Urinary bladder (tissue), 4 donors: ENCODE results near the gene SART1. TPM values are rescaled to one million over a fixed set of nuclear protein-coding genes. Genes with fewer than 3 reads are reported as not detected.
"Not testable (repeated sequence)": the region's sequence is repeated elsewhere in the genome, so short reads cannot be mapped to it uniquely, and the experiment has no call there.

Source experiments
- DNase-seq: peaks from one replicate; pipeline ENCODE4 v3.0.0-alpha.2; 2015; ENCODE audit errors: extremely low spot score
- H3K27ac ChIP-seq: one replicate; pipeline ENCODE4 v1.5.1; 2013; ENCODE audit warnings: low read depth, mild to moderate bottlenecking, moderate library complexity
- H3K36me3 ChIP-seq: one replicate; pipeline ENCODE4 v1.6.1; 2013; ENCODE audit warnings: mild to moderate bottlenecking, moderate library complexity; ENCODE audit not compliant: insufficient read depth
- H3K4me1 ChIP-seq: one replicate; pipeline ENCODE4 v1.6.1; 2013; ENCODE audit warnings: mild to moderate bottlenecking, moderate library complexity; ENCODE audit not compliant: insufficient read depth
- H3K4me3 ChIP-seq: one replicate; pipeline ENCODE4 v1.5.1; 2013; ENCODE audit warnings: low read depth, low read length
- WGBS: extraction: QIAGEN DNeasy Blood & Tissue Kit; methylation state at CpG from one replicate; pipeline ENCODE4 v1.1.7; 2013; 5-methylcytosine and 5-hydroxymethylcytosine counted together
- polyA plus RNA-seq: library from polyadenylated mRNA; stranded (reverse); fragments of 200-250 nt; gene quantifications from one replicate; pipeline ENCODE4 v1.2.3, GENCODE V29; 2013
- total RNA-seq: library from RNA; depleted of rRNA; stranded (reverse); fragments of >200 nt; gene quantifications from one replicate; pipeline ENCODE4 v1.2.3, GENCODE V29; 2014
- donor health status: healthy with polysubstance abuse.
- donor health status: healthy.

SART1 gene
- total and polyA plus RNA-seq, 2 donors, result 18.9 to 47.2 TPM

DNA sequence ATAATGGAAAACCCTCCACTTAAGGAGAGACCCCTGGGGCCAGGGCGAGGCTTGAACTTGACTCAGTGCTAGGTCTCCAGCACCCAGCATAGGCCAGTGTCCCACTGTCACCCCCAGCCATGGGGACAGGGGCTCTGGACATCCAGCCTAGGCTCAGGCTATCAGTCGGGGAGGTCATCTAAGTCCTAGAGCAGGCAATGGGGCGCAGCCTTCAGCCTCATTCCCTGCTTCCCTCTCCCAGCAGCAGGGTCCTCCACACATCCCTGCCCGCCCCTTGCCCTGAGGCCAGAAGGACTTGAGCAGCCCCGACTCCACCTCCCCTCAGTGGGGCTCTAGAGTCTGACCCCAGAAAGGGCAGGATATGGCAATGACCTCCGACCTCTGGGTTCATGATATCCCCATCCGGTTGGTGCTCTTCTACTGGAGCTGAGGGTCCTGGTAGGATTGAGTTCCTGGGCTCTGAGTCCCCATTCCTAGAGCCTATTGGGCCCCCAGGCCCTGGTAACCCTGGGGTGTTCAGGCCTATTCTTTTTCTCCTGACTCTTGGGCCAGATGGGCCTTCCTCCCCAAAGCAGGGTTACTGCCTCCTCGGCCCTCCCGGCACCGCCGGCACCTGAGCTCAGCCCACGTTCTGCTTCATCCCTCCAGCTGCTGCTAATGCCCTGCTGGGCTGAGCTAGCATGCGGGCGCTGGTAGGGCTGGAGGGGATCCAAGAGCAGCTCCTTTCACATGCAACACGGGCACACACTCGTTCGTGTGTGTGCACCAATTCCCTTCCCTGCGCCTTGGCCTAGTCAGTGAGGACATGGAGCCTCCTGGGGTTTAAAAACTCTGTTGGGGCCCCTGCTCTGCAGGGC is 54.6 kb downstream of the SART1 start:
- Histone ChIP-seq H3K4me1 (no peaks in the 10 kb centered on the region), H3K4me3 (no peak overlapping the region), H3K36me3 (no peaks in the 10 kb centered on the region), H3K27ac (no peak overlapping the region)
- DNase-seq, result no peak
- WGBS, result 84% methylated on average over 18 of the region's 18 CpGs

DNA sequence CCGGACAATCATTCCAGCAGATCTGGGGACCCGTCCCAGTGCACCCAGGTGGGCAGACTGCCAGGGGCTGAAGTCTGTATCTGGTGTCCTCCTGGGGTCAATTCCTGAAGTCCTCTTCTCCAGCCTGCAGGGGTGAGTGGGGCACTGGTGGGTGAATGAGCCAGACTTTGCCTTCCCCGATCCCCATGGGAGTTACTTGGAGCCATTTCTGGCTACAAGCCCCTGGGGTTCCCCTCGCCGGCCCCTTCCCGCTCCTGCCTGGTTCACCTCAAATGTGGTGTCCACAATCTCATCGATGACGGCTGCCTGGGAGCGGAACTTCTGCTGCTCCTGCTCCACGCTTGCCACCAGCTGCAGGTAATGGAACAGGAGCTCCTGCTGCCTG is 55.3 kb downstream of the SART1 start:
- H3K27ac ChIP-seq, result no peak overlapping the region
- no peak overlapping the region for H3K4me3 ChIP-seq
- 84% methylated on average over 10 of the region's 10 CpGs for WGBS
- no peaks in the 10 kb centered on the region for H3K4me1 ChIP-seq
- no peak for DNase-seq
- no peaks in the 10 kb centered on the region for H3K36me3 ChIP-seq

DNA sequence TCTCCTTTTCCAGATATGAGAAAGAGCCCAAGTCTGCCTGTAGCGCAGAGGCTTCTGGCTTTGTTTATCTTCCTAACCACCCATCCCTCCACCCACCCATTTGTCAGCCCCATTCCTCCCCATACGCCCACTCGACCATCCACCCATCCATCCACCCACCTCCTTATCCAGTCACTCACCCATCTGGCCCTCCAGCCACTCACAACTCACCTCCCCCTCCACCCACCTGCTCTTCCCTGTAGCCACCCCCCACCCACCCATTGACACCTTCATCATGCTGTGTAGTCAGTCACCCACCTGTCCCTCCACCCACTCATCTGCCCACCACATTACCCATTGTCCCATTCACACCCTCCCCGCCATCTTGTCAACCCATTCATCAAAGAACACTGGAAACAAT is 55.8 kb downstream of the SART1 start:
- Histone ChIP-seq H3K4me3 (no peak overlapping the region), H3K36me3 (no peaks in the 10 kb centered on the region), H3K4me1 (no peaks in the 10 kb centered on the region), H3K27ac (no peak overlapping the region)
- 70% methylated on average over 4 of the region's 4 CpGs for WGBS
- no peak for DNase-seq

DNA sequence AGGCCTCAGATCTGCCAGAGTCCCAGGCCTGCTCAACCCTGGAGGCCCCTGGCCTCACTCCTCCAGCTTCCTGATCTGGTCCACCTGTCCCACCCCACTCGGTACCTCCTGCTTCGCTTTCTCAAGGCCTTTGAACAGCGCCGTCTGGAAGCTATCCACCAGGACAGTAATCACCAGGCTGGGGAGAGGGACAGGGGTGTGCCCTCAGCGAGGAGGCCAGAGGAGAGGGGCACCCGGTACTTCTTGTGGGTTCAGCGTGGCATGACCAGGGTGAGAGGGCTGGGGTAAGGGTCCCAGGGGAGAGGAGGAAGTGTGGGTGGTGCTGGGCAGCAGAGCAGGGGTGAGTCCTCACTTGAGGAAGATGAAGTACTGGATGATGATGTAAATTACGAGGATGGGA is 58.7 kb downstream of the SART1 start:
- no peak overlapping the region for H3K27ac ChIP-seq
- whole genome bisulfite sequencing, result 69% methylated on average over 8 of the region's 8 CpGs

DNA sequence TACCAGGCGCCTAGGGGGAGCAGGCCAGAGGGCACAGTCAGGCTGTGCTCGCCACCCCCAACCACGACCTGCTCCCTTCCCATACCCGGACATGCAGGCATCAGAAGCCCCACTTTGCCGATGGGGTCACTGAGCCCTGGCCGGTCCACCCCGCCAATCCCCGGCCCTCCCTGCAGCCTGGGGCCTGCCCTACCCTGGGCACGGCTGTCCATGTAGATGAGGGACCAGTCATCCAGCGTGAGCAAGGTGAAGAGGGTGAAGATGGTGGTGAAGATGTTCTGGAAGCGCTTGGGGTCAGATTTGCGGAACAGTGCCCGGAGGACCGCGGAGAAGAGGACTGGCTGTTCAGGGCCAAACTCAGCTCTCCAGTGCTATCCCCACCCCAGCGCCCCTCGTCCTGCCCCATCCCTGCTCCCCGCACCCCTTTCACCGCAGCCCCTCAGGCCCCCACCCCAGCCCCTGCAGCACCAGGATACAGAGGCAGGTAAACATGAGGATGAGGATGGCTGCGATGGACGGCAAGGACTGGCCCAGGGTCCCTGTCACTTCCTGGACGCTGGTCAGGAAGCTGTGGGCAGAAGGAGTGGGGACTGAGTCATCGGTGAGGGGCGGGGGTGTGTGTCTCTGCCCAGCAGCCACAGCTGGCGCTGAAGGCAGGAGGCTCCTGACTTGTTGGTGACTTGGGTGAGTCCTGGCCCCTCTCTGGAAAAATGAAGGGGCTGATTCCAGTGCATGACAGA is 59.3 kb downstream of the SART1 start:
- H3K4me3 ChIP-seq, result no peak overlapping the region
- 81% methylated on average over 25 of the region's 25 CpGs for WGBS
- DNase-seq, result no peak
- H3K4me1 ChIP-seq, result no peaks in the 10 kb centered on the region
- H3K27ac ChIP-seq, result no peak overlapping the region
- no peaks in the 10 kb centered on the region for H3K36me3 ChIP-seq

More for the DNA sequence above, 58.7 kb downstream of the SART1 start:
- no peak overlapping the region for H3K4me3 ChIP-seq
- DNase-seq, result no peak
- no peaks in the 10 kb centered on the region for H3K36me3 ChIP-seq
- no peaks in the 10 kb centered on the region for H3K4me1 ChIP-seq

DNA sequence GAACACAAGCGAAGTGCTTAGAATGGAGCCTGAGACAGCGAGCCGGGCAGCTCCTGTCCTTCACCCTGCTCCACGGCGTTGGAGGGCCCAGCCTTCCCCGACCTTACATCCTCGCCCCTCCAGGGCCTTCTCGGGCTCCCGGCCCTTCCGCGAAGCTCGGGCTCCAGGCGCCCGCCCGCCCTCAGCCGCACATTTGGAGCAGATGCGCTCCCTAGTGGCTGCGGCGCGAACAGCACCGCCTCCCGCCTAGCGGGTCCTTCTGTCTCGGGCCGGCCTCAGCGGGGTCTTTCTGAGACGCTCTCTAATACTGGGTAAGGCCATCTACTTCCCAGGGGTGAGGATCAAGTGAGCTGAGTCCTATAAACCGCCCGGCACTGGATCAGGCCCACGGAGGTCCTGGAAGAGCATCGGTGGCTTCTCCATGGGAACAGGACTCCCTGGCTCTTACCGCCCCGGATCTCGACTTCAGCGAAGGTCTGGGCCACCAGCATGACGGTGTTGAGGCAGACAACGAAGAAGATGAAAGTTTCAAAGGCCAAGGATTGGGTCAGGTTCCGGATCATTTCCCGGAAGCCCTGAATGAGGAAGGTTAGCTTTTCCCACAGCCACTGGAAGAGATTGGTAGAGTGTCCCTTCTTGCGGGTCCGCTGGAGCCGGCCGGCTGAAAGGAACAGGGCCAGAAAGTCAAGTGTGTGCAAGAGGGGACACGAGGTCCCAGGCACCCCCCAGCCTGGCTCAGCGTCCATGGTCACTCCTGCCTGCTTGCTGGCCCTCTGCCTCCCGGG is 61.1 kb downstream of the SART1 start:
- Histone ChIP-seq H3K4me1 (no peaks in the 10 kb centered on the region), H3K27ac (no peak overlapping the region), H3K4me3 (no peak overlapping the region), H3K36me3 (no peaks in the 10 kb centered on the region)
- 22% methylated on average over 46 of the region's 46 CpGs for WGBS
- no peak for DNase-seq

DNA sequence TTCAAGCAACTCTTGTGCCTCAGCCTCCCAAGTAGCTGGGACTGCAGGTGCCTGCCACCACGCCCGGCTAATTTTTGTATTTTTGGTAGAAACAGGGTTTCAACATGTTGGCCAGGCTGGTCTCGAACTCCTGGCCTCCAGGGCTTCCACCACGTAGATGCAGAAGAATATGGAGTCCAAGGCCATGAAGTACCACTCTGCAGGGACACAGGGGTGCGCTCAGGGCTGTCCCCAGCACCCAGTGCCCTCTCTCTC is 61.6 kb downstream of the SART1 start:
- not testable (repeated sequence) for H3K27ac ChIP-seq, H3K4me3 ChIP-seq, H3K36me3 ChIP-seq, H3K4me1 ChIP-seq, DNase-seq
- 91% methylated on average over 5 of the region's 5 CpGs for WGBS

DNA sequence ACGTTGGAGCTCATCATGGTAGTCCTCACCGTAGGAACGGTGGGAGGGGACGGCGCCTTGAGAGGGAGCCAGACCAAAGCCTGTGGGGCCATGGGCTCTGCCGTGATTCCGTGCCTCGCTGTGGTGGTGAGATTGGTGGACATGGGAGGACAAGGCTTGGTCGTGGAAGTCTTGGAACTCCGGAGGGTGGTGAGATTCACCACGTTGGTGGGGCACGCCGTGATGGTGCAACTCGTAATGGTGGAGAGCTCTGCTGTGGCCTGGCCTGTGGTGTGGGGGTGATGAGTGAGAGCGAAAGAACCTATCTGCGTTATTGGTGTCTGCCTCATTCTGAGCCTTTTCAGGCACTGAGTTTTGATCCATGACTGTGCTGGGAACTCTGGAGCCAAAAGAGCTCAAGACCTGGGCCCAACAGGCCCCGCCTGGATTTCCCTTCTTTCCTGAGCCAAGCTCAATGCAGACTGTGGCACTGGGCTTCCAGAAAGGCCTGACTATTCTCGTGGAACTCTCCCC is 64.5 kb downstream of the SART1 start, which contains the start of gene CATSPER1:
Gene CATSPER1, minus strand, starts transcription at position 463 of the 513 bp plus-strand sequence. Its CDS starts 100 bp downstream, at position 363.
- no peak within 1 kb of the TSS for H3K4me3 ChIP-seq
- H3K36me3 ChIP-seq, result no peaks in the 10 kb centered on the region
- H3K4me1 ChIP-seq, result no peaks in the 10 kb centered on the region
- WGBS, result 90% methylated on average over 18 of the region's 18 CpGs
- DNase-seq, result no peak
- no peak within 1 kb of the TSS for H3K27ac ChIP-seq

Other genes starting within 250 kb of the SART1 start
- gene KAT5, start 249.5 kb upstream of the SART1 start, total RNA-seq, result 28.4 TPM
- gene KAT5, start 249.5 kb upstream of the SART1 start, polyA plus RNA-seq, result 95.6 TPM
- 11.9 TPM for gene RNASEH2C, start 240.9 kb upstream of the SART1 start, total RNA-seq
- 102 TPM for gene RNASEH2C, start 240.9 kb upstream of the SART1 start, polyA plus RNA-seq
- gene AP5B1, start 180.8 kb upstream of the SART1 start, total RNA-seq, result 3.0 TPM
- gene AP5B1, start 180.8 kb upstream of the SART1 start, polyA plus RNA-seq, result 14.7 TPM
- 4.7 TPM for gene OVOL1, start 174.7 kb upstream of the SART1 start, total RNA-seq
- gene OVOL1, start 174.7 kb upstream of the SART1 start, polyA plus RNA-seq, result 5.1 TPM
- gene SNX32, start 127.8 kb upstream of the SART1 start, total RNA-seq, result 0.85 TPM
- 2.0 TPM for gene SNX32, start 127.8 kb upstream of the SART1 start, polyA plus RNA-seq
- gene CFL1, start 103.6 kb upstream of the SART1 start, total RNA-seq, result 231 TPM
- gene CFL1, start 103.6 kb upstream of the SART1 start, polyA plus RNA-seq, result 728 TPM
- 38.2 TPM for gene MUS81, start 101.3 kb upstream of the SART1 start, total RNA-seq
- gene MUS81, start 101.3 kb upstream of the SART1 start, polyA plus RNA-seq, result 65.4 TPM
- 43.3 TPM for gene EFEMP2, start 88.9 kb upstream of the SART1 start, total RNA-seq
- gene EFEMP2, start 88.9 kb upstream of the SART1 start, polyA plus RNA-seq, result 120 TPM
- 2.7 TPM for gene CTSW, start 81.9 kb upstream of the SART1 start, total RNA-seq
- gene CTSW, start 81.9 kb upstream of the SART1 start, polyA plus RNA-seq, result 0.98 TPM
- 60.7 TPM for gene FIBP, start 73.3 kb upstream of the SART1 start, total RNA-seq
- gene FIBP, start 73.3 kb upstream of the SART1 start, polyA plus RNA-seq, result 64.0 TPM
- gene CCDC85B, start 71.1 kb upstream of the SART1 start, total RNA-seq, result 6.9 TPM
- gene CCDC85B, start 71.1 kb upstream of the SART1 start, polyA plus RNA-seq, result 84.1 TPM
- gene FOSL1, start 61.3 kb upstream of the SART1 start, total RNA-seq, result not detected
- gene FOSL1, start 61.3 kb upstream of the SART1 start, polyA plus RNA-seq, result 7.5 TPM
- 11.8 TPM for gene C11orf68, start 42.7 kb upstream of the SART1 start, total RNA-seq
- 65.9 TPM for gene C11orf68, start 42.7 kb upstream of the SART1 start, polyA plus RNA-seq
- gene DRAP1, start 42.3 kb upstream of the SART1 start, total RNA-seq, result 36.7 TPM
- gene DRAP1, start 42.3 kb upstream of the SART1 start, polyA plus RNA-seq, result 111 TPM
- gene TSGA10IP, start 16.3 kb upstream of the SART1 start, total RNA-seq, result not detected
- gene TSGA10IP, start 16.3 kb upstream of the SART1 start, polyA plus RNA-seq, result 0.09 TPM
- gene EIF1AD, start 40.4 kb downstream of the SART1 start, total RNA-seq, result 15.6 TPM
- 26.3 TPM for gene EIF1AD, start 40.4 kb downstream of the SART1 start, polyA plus RNA-seq
- gene BANF1, start 40.8 kb downstream of the SART1 start, total RNA-seq, result 8.6 TPM
- gene BANF1, start 40.8 kb downstream of the SART1 start, polyA plus RNA-seq, result 181 TPM
- gene CST6, start 50.3 kb downstream of the SART1 start, total RNA-seq, result 0.58 TPM
- 0.37 TPM for gene CST6, start 50.3 kb downstream of the SART1 start, polyA plus RNA-seq
- gene CATSPER1, start 64.7 kb downstream of the SART1 start, total RNA-seq, result not detected
- gene CATSPER1, start 64.7 kb downstream of the SART1 start, polyA plus RNA-seq, result 0.35 TPM
- 0.42 TPM for gene GAL3ST3, start 87.4 kb downstream of the SART1 start, total RNA-seq
- not detected for gene GAL3ST3, start 87.4 kb downstream of the SART1 start, polyA plus RNA-seq
- gene SF3B2, start 90.6 kb downstream of the SART1 start, total RNA-seq, result 77.2 TPM
- 142 TPM for gene SF3B2, start 90.6 kb downstream of the SART1 start, polyA plus RNA-seq
- 42.3 TPM for gene PACS1, start 108.5 kb downstream of the SART1 start, total RNA-seq
- 41.3 TPM for gene PACS1, start 108.5 kb downstream of the SART1 start, polyA plus RNA-seq